Keratinocyte (primary cell): ENCODE data around the gene MAGIX. TPM values are rescaled to one million over a fixed set of nuclear protein-coding genes. Genes with fewer than 3 reads are reported as not detected.
"Not testable (repeated sequence)": the region's sequence is repeated elsewhere in the genome, so short reads cannot be mapped to it uniquely, and the experiment has no call there.

Source experiments
- DNase-seq: peaks from one replicate; pipeline ENCODE4 v3.0.0-alpha.2; 2011; ENCODE audit warnings: low read depth, missing footprints, low spot score
- FAIRE-seq: peaks from 2 replicates; lab custom pipeline; 2011; peaks lifted over from hg19 to GRCh38; lab: Jason Lieb, UNC
- H2AFZ ChIP-seq: 2 replicates; pipeline ENCODE4 v1.6.0; 2012; ENCODE audit warnings: low read length, control low read depth, inconsistent platforms; ENCODE audit not compliant: control insufficient read depth
- H3K27ac ChIP-seq: 2 replicates; pipeline ENCODE4 v1.5.1; 2011; ENCODE audit warnings: low read length; ENCODE audit not compliant: control insufficient read depth, insufficient read depth
- H3K27me3 ChIP-seq: 3 replicates; pipeline ENCODE4 v1.6.0; 2011; ENCODE audit warnings: low read length; ENCODE audit not compliant: control insufficient read depth, insufficient read depth; ENCODE audit errors: extremely low read depth
- H3K36me3 ChIP-seq, 2 experiments: 2 replicates in 1 of 2; 3 replicates in 1 of 2; pipeline ENCODE4 v1.5.1; 2011; ENCODE audit warnings: low read length in 2 of 2, mild to moderate bottlenecking in 1 of 2; ENCODE audit not compliant: control insufficient read depth in 2 of 2, insufficient read depth in 2 of 2; ENCODE audit errors: extremely low read depth in 1 of 2
- H3K4me1 ChIP-seq: 3 replicates; pipeline ENCODE4 v1.5.1; 2011; ENCODE audit warnings: low read length; ENCODE audit not compliant: control insufficient read depth, insufficient read depth; ENCODE audit errors: extremely low read depth
- H3K4me2 ChIP-seq: 3 replicates; pipeline ENCODE4 v1.6.0; 2011; ENCODE audit warnings: low read depth, low read length; ENCODE audit not compliant: control insufficient read depth, insufficient read depth; ENCODE audit errors: extremely low read depth
- H3K4me3 ChIP-seq, 3 experiments: fragments of 200-600 bp in 1 of 3; sonication (generic) in 1 of 3; 2 replicates in 2 of 3; 3 replicates in 1 of 3; pipeline ENCODE4 v1.5.1; 2011 to 2016; ENCODE audit warnings: low read length in 3 of 3, mild to moderate bottlenecking in 3 of 3, control low read depth in 2 of 3, inconsistent platforms in 1 of 3, low read depth in 1 of 3, mixed read lengths in 1 of 3, mixed run types in 1 of 3, moderate library complexity in 1 of 3; ENCODE audit not compliant: control insufficient read depth in 2 of 3, insufficient read depth in 2 of 3; ENCODE audit errors: extremely low read depth in 1 of 3
- H3K79me2 ChIP-seq: 2 replicates; pipeline ENCODE4 v1.6.0; 2012; ENCODE audit warnings: low read length; ENCODE audit not compliant: control insufficient read depth, insufficient read depth
- H3K9ac ChIP-seq: 3 replicates; pipeline ENCODE4 v1.6.0; 2011; ENCODE audit warnings: low read length; ENCODE audit not compliant: control insufficient read depth, insufficient read depth; ENCODE audit errors: extremely low read depth
- H3K9me1 ChIP-seq: 3 replicates; pipeline ENCODE4 v1.6.0; 2011; ENCODE audit warnings: low read length; ENCODE audit not compliant: control insufficient read depth, insufficient read depth; ENCODE audit errors: extremely low read depth
- H3K9me3 ChIP-seq: 2 replicates; pipeline ENCODE4 v1.5.1; 2012; ENCODE audit warnings: low read depth, low read length; ENCODE audit not compliant: control insufficient read depth
- H4K20me1 ChIP-seq: 3 replicates; pipeline ENCODE4 v1.6.0; 2011; ENCODE audit warnings: low read length; ENCODE audit not compliant: control insufficient read depth, insufficient read depth; ENCODE audit errors: extremely low read depth
- CTCF ChIP-seq, 3 experiments: IDR thresholded peaks in 1 of 3; conservative IDR thresholded peaks in 1 of 3; optimal IDR thresholded peaks in 1 of 3; 2 replicates in 2 of 3; 3 replicates in 1 of 3; pipeline versions ENCODE3 to v1.5.1; 2011; ENCODE audit warnings: low read length in 3 of 3, mild to moderate bottlenecking in 3 of 3, moderate library complexity in 2 of 3, control low read depth in 1 of 3, inconsistent platforms in 1 of 3; ENCODE audit not compliant: insufficient read depth in 2 of 3; ENCODE audit errors: extremely low read depth in 1 of 3
- EZH2 ChIP-seq: IDR thresholded peaks from one replicate; pipeline ENCODE4 v1.6.1; 2012; ENCODE audit warnings: inconsistent platforms, mild to moderate bottlenecking, low read length, moderate library complexity
- dilution Hi-C: fragments of 300-500 bp; cut with MboI; formaldehyde crosslinking; loops from one replicate; pipeline ENCODE4 v1.7.0; 2020; ENCODE audit warnings: low sequenced_read_pairs; ENCODE audit not compliant: extremely low pct_ligation_motif_present
- polyA plus RNA-seq, 5 experiments: library from polyadenylated mRNA; depleted of rRNA in 3 of 5; stranded (reverse) in 3 of 5; stranded (forward) in 1 of 5; unstranded in 1 of 5; fragments of >200 nt; gene quantifications; 1 replicate in 1 of 5; 2 replicates in 3 of 5; 3 replicates in 1 of 5; pipeline versions ENCODE4 v1.2.1 to v1.2.3, GENCODE V29; 2011 to 2012; ENCODE audit warnings: missing spikeins in 2 of 5, low read depth in 1 of 5, low replicate concordance in 1 of 5

MAGIX gene
- polyA plus RNA-seq, 1 donor (not counting 4 experiments of a cell fraction or from before 2014, with no cell fraction given): 0.51 TPM

- Histone ChIP-seq H3K36me3 (no peaks in the 10 kb centered on the region), H3K4me3 (no peak overlapping the region), H3K4me1 (no peaks in the 10 kb centered on the region), H2AFZ (no peak overlapping the region), H4K20me1 (no peaks in the 10 kb centered on the region), H3K79me2 (no peaks in the 10 kb centered on the region), H3K27ac (no peak overlapping the region), H3K4me2 (no peak overlapping the region), H3K27me3 (no peaks in the 10 kb centered on the region), H3K9me3 (no peaks in the 10 kb centered on the region), H3K9me1 (no peaks in the 10 kb centered on the region), H3K9ac (no peak overlapping the region)
- FAIRE-seq (no peak), DNase-seq (no peak)
- dilution Hi-C loops: no loop called here
- no peak for TF ChIP-seq CTCF (optimal IDR thresholded peaks at IDR 0.05 in 1 of 3, IDR thresholded peaks at IDR 0.05 in 1 of 3, conservative IDR thresholded peaks at IDR 0.05 in 1 of 3; ENCODE audit: extremely low read depth in 1 of 3, insufficient read depth in 2 of 3, low read length in 3 of 3)
- TF ChIP-seq EZH2: no peak
Observed at GRCh38 chrX:49129427-49129826, 33.1 kb upstream of the MAGIX start.

- FAIRE-seq, H3K9me1 ChIP-seq, H3K79me2 ChIP-seq, H3K4me3 ChIP-seq, H3K9ac ChIP-seq, H3K27me3 ChIP-seq, DNase-seq, dilution Hi-C loops, H4K20me1 ChIP-seq, H3K9me3 ChIP-seq, H3K4me1 ChIP-seq, H3K36me3 ChIP-seq, H3K4me2 ChIP-seq, H3K27ac ChIP-seq, H2AFZ ChIP-seq: not testable (repeated sequence)
Observed at GRCh38 chrX:49132275-49132674, 30.3 kb upstream of the MAGIX start.

DNA sequence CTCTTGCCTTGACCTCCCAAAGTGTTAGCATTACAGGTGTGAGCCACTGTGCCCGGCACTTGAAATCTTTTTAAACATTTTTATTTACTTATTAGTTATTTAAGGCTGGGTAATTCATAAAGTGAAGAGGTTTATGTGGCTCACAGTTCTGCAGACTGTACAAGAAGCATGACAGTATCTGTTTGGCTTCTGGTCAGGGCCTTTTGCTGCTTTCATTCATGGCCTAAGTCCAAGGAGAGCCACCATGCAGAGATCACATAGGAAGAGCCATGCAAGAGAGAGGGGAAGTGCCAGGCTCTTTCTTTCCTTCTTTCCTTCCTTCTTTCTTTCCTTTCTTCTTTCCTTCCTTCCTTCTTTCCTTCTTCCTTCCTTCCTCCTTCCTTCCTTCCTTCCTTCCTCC is 28.8 kb upstream of the MAGIX start:
- Histone ChIP-seq H2AFZ (no peak overlapping the region), H3K36me3 (no peaks in the 10 kb centered on the region), H3K27ac (no peak overlapping the region), H4K20me1 (no peaks in the 10 kb centered on the region), H3K9ac (no peak overlapping the region), H3K27me3 (no peaks in the 10 kb centered on the region), H3K4me1 (no peaks in the 10 kb centered on the region), H3K79me2 (no peaks in the 10 kb centered on the region), H3K9me1 (no peaks in the 10 kb centered on the region), H3K4me2 (no peak overlapping the region), H3K4me3 (no peak overlapping the region), H3K9me3 (no peaks in the 10 kb centered on the region)
- TF ChIP-seq CTCF (optimal IDR thresholded peaks at IDR 0.05 in 1 of 3, IDR thresholded peaks at IDR 0.05 in 1 of 3, conservative IDR thresholded peaks at IDR 0.05 in 1 of 3; ENCODE audit: extremely low read depth in 1 of 3, insufficient read depth in 2 of 3, low read length in 3 of 3) (no peak), EZH2 (no peak)
- dilution Hi-C loops: no loop called here
- DNase-seq (no peak), FAIRE-seq (no peak)
